Measurements from ENCODE around the gene NTRK1.

The NTRK1 gene

DNA sequence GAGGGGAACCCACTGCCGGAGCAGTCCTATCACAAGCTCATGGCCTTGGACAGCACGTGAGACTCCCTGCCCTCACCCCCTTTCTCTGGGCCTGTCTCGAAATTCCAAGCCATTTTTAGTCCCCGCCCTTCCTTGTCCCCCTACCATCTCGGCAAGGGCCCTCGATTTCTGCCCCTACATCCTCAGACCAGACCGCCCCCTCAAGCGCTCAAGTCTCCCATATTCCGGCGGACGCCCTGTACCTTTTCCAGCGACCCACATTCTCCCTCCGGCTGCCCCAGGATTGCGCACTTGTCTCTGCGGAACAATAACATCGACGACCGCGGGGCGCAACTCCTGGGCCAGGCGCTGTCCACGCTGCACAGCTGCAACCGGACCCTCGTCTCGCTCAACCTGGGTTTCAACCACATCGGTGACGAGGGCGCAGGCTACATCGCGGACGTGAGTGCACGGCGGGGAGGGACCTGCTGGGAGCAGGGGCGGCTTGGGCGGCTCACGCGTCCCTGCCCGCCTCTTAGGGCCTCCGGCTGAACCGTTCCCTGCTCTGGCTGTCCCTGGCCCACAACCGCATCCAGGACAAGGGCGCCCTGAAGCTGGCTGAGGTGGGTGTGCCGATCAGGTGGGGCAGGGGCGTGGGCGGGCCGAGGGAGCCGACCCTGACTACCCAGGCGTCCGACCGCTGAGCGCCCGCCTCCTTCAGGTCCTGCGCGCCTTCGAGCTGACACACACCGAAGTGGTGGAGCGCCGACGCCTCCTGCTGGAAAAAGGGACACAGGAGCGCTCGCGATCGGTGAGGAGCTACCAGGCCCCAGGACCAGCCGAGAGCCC is 66.8 kb downstream of the NTRK1 start:
- TF ChIP-seq, protein P1, sequence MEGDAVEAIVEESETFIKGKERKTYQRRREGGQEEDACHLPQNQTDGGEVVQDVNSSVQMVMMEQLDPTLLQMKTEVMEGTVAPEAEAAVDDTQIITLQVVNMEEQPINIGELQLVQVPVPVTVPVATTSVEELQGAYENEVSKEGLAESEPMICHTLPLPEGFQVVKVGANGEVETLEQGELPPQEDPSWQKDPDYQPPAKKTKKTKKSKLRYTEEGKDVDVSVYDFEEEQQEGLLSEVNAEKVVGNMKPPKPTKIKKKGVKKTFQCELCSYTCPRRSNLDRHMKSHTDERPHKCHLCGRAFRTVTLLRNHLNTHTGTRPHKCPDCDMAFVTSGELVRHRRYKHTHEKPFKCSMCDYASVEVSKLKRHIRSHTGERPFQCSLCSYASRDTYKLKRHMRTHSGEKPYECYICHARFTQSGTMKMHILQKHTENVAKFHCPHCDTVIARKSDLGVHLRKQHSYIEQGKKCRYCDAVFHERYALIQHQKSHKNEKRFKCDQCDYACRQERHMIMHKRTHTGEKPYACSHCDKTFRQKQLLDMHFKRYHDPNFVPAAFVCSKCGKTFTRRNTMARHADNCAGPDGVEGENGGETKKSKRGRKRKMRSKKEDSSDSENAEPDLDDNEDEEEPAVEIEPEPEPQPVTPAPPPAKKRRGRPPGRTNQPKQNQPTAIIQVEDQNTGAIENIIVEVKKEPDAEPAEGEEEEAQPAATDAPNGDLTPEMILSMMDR (IDR thresholded peaks at IDR 0.05; ENCODE audit: borderline replicate concordance, control extremely low read depth, extremely low read depth, insufficient read depth, missing control alignments), result peak; percentile 49
- in situ Hi-C loops (cut with MboI; ENCODE audit: low sequenced_read_pairs, unreplicated experiment), result no loop called here
- peak; percentile 77 for DNase-seq (ENCODE audit: low spot score)

DNA sequence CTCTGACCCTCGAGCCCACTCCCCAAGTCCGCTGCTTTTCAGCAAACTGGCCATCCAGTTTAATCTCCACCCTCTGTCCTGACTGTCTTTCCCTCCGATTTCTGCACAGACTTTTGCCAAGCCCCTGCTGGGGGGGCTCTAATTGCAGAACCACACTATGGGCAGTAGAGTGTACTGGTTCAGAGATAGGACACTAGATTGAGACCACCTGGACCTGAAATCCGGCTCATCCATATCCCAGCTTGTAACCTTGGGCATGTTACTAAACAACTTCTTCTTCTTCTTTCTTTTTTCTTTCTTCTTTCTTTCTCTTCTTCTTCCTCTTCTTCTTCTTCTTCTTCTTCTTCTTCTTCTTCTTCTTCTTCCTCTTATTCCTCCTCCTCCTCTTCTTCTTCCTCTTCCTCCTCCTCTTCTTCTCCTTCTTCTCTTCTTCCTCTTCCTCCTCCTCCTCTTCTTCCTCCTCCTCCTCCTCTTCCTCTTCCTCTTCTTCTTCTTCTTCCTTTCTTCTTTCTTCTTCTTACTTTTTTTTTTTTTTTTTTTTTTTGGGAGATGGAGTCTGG is 67.5 kb downstream of the NTRK1 start:
- DNase-seq (ENCODE audit: low spot score), result no peak
- in situ Hi-C loops (cut with MboI; ENCODE audit: low sequenced_read_pairs, unreplicated experiment), result no loop called here
- TF ChIP-seq, protein P1 (IDR thresholded peaks at IDR 0.05; ENCODE audit: borderline replicate concordance, control extremely low read depth, extremely low read depth, insufficient read depth, missing control alignments), result no peak

DNA sequence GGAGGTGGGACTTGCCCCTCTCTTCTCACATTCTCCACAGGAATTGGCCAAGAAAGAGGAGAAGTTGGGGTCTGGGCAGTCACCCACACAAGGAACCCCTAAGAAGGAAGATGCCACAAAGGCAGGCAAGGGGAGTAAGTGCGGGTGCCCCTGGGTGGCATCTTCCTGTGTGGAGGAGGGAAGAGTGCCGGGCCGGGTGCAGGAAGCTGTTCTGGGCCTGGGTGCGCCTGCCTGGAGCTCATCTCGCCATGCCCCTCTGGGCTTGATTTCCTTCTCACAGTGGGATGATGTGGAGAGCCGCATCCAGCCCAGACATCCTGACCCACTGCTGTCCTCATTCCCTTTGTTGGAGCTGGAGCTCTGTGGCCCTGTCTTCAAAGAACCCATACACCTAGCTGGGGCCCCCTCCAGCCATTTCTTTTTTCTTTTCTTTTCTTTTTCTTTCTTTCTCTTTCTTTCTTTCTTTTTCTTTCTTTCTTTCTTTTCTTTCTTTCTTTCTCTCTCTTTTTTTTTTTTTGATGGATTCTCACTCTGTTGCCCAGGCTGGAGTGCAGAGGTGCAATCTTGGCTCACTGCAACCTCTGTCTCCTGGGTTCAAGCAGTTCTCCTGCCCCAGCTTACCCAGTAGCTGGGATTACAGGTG is 69.1 kb downstream of the NTRK1 start:
- TF ChIP-seq, protein P1 (IDR thresholded peaks at IDR 0.05; ENCODE audit: borderline replicate concordance, control extremely low read depth, extremely low read depth, insufficient read depth, missing control alignments), result no peak
- in situ Hi-C loops (cut with MboI; ENCODE audit: low sequenced_read_pairs, unreplicated experiment), result no loop called here
- no peak for DNase-seq (ENCODE audit: low spot score)

DNA sequence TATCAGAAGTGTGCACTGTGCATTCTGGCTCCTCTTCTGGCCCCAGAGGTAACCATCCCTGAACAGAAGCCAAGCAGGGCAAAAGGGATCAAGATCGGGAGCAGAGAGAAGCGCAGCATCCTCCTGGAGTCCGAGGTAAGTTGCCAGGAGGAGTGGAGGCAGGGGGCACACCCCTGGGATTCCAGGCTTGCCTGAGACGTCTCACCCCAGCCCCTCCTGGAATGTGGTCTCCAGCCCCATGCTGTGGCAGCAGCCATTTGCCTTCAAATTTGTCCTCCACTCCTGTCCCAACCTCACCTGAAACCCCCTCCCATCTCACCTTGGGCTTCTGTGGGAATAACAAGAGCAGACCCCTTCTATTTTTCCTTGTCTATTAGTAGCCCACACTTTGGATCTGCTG is 69.8 kb downstream of the NTRK1 start:
- in situ Hi-C loops (cut with MboI; ENCODE audit: low sequenced_read_pairs, unreplicated experiment), result no loop called here
- TF ChIP-seq, protein P1 (IDR thresholded peaks at IDR 0.05; ENCODE audit: borderline replicate concordance, control extremely low read depth, extremely low read depth, insufficient read depth, missing control alignments), result no peak
- no peak for DNase-seq (ENCODE audit: low spot score)
